Natural killer cell treated with Interleukin-12 subunit alpha and Interleukin-12 subunit beta and Interleukin-15 and Interleukin-18, amount 100 ng/mL, for 72 hours (primary cell): ENCODE measurements around the gene PRAMEF1. TPM values are rescaled to one million over a fixed set of nuclear protein-coding genes. Genes with fewer than 3 reads are reported as not detected.
A peak's percentile ranks its signal among the peaks of the same experiment; 100 is the strongest.
"Not testable (repeated sequence)": the region's sequence is repeated elsewhere in the genome, so short reads cannot be mapped to it uniquely, and the experiment has no call there.

Source experiments
- ATAC-seq, 2 donors: fragments of 150-1000 bp; cut with Tn5 transposase in 1 of 2; sonication (Bioruptor Pico), chemical (Tn5 transposase) in 1 of 2; 2 replicates each; pipeline ENCODE4 v1.10.0; 2021
- DNase-seq: peaks from one replicate; pipeline ENCODE4 v3.0.0; 2022; ENCODE audit warnings: low spot score
- H3K27ac Mint-ChIP-seq, 2 donors: 1 replicate in 1 of 2; 2 replicates in 1 of 2; pipeline ENCODE4 v1.8.0; 2022; ENCODE audit warnings: mixed read lengths in 2 of 2, mild to moderate bottlenecking in 1 of 2, moderate library complexity in 1 of 2
- H3K27me3 Mint-ChIP-seq, 2 donors: 1 replicate in 1 of 2; 2 replicates in 1 of 2; pipeline ENCODE4 v1.8.0; 2022; ENCODE audit warnings: mixed read lengths in 2 of 2
- H3K36me3 Mint-ChIP-seq: one replicate; pipeline ENCODE4 v1.8.0; 2022; ENCODE audit warnings: mixed read lengths
- H3K4me1 Mint-ChIP-seq, 2 donors: 1 replicate in 1 of 2; 2 replicates in 1 of 2; pipeline ENCODE4 v1.8.0; 2022; ENCODE audit warnings: low read depth in 2 of 2, mixed read lengths in 2 of 2, mild to moderate bottlenecking in 1 of 2
- H3K4me3 Mint-ChIP-seq: one replicate; pipeline ENCODE4 v1.8.0; 2022; ENCODE audit warnings: mixed read lengths
- H3K9me3 Mint-ChIP-seq: 2 replicates; pipeline ENCODE4 v1.8.0; 2022; ENCODE audit warnings: mixed read lengths
- total RNA-seq, 2 donors: library from RNA; stranded (reverse); gene quantifications; one replicate each; pipeline ENCODE4 v1.2.3, GENCODE V29; 2022

PRAMEF1 gene
- total RNA-seq, 2 donors from 2014 or later = not detected

- Mint-ChIP-seq H3K27me3 (peaks cover 24 to 40% of the 10 kb centered on the region in 2 donors), H3K27ac (no peak overlapping the region), H3K4me3 (no peak overlapping the region), H3K9me3 (no peaks in the 10 kb centered on the region), H3K36me3 (no peaks in the 10 kb centered on the region), H3K4me1 (no peaks in the 10 kb centered on the region)
- DNase-seq (no peak), ATAC-seq (no peak)
Measured at GRCh38 chr1:12764016-12764415, 27.2 kb upstream of the PRAMEF1 start.

GRCh38 chr1:12769031-12769430, 22.2 kb upstream of the PRAMEF1 start:
- ATAC-seq = no peak

GRCh38 chr1:12769976-12770505, 21.2 kb upstream of the PRAMEF1 start:
- no peaks in the 10 kb centered on the region for H3K9me3 Mint-ChIP-seq
- no peak overlapping the region for H3K27ac Mint-ChIP-seq

More at GRCh38 chr1:12769031-12769430, 22.2 kb upstream of the PRAMEF1 start:
- Mint-ChIP-seq H3K4me1 (no peaks in the 10 kb centered on the region), H3K27me3 (peaks cover 24 to 53% of the 10 kb centered on the region in 2 donors), H3K36me3 (no peaks in the 10 kb centered on the region), H3K27ac (no peak overlapping the region), H3K4me3 (no peak overlapping the region), H3K9me3 (no peaks in the 10 kb centered on the region)
- DNase-seq = no peak

GRCh38 chr1:12770620-12771019, 20.6 kb upstream of the PRAMEF1 start:
- H3K4me3 Mint-ChIP-seq = no peak overlapping the region
- no peak for DNase-seq
- ATAC-seq = no peak
- no peaks in the 10 kb centered on the region for H3K4me1 Mint-ChIP-seq
- peaks cover 21 to 45% of the 10 kb centered on the region in 2 donors for H3K27me3 Mint-ChIP-seq
- H3K36me3 Mint-ChIP-seq = no peaks in the 10 kb centered on the region
- H3K27ac Mint-ChIP-seq = no peak overlapping the region
- H3K9me3 Mint-ChIP-seq = no peaks in the 10 kb centered on the region

More at GRCh38 chr1:12769976-12770505, 21.2 kb upstream of the PRAMEF1 start:
- DNase-seq (no peak), ATAC-seq (no peak)
- H3K4me3 Mint-ChIP-seq = no peak overlapping the region
- H3K4me1 Mint-ChIP-seq = no peaks in the 10 kb centered on the region
- peaks cover 24 to 51% of the 10 kb centered on the region in 2 donors for H3K27me3 Mint-ChIP-seq
- no peaks in the 10 kb centered on the region for H3K36me3 Mint-ChIP-seq

- no peaks in the 10 kb centered on the region for H3K36me3 Mint-ChIP-seq
- no peak overlapping the region for H3K27ac Mint-ChIP-seq
- no peak for ATAC-seq
- no peak overlapping the region for H3K4me3 Mint-ChIP-seq
- DNase-seq = no peak
- no peaks in the 10 kb centered on the region for H3K4me1 Mint-ChIP-seq
- peaks cover 21 to 40% of the 10 kb centered on the region in 2 donors for H3K27me3 Mint-ChIP-seq
- H3K9me3 Mint-ChIP-seq = no peaks in the 10 kb centered on the region
Measured at GRCh38 chr1:12771186-12771585, 20.0 kb upstream of the PRAMEF1 start.

GRCh38 chr1:12772520-12772919, 18.7 kb upstream of the PRAMEF1 start:
- H3K27ac Mint-ChIP-seq = no peak overlapping the region
- H3K4me1 Mint-ChIP-seq = no peaks in the 10 kb centered on the region
- DNase-seq = no peak
- peaks cover 17 to 29% of the 10 kb centered on the region in 2 donors for H3K27me3 Mint-ChIP-seq
- no peak for ATAC-seq
- H3K9me3 Mint-ChIP-seq = no peaks in the 10 kb centered on the region
- no peak overlapping the region for H3K4me3 Mint-ChIP-seq
- no peaks in the 10 kb centered on the region for H3K36me3 Mint-ChIP-seq

GRCh38 chr1:12773438-12773837, 17.8 kb upstream of the PRAMEF1 start, which contains the start of gene PRAMEF12:
PRAMEF12 (plus strand) TSS chr1:12773738; CDS start chr1:12774868, 1,130 bp downstream.
- no peak within 1 kb of the TSS for H3K27ac Mint-ChIP-seq
- H3K27me3 Mint-ChIP-seq = peaks cover 17 to 24% of the 10 kb centered on the region in 2 donors
- no peak for DNase-seq
- H3K4me3 Mint-ChIP-seq = no peak within 1 kb of the TSS
- no peak for ATAC-seq
- no peaks in the 10 kb centered on the region for H3K36me3 Mint-ChIP-seq
- no peaks in the 10 kb centered on the region for H3K4me1 Mint-ChIP-seq
- H3K9me3 Mint-ChIP-seq = no peaks in the 10 kb centered on the region

- H3K4me1 Mint-ChIP-seq = no peaks in the 10 kb centered on the region
- H3K27me3 Mint-ChIP-seq = peaks cover 23 to 28% of the 10 kb centered on the region in 2 donors
- no peak overlapping the region for H3K4me3 Mint-ChIP-seq
- H3K27ac Mint-ChIP-seq = no peak overlapping the region
- no peaks in the 10 kb centered on the region for H3K9me3 Mint-ChIP-seq
- DNase-seq (no peak), ATAC-seq (no peak)
- H3K36me3 Mint-ChIP-seq = no peaks in the 10 kb centered on the region
Measured at GRCh38 chr1:12774801-12775345, 16.3 kb upstream of the PRAMEF1 start.

- H3K9me3 Mint-ChIP-seq = no peaks in the 10 kb centered on the region
Measured at GRCh38 chr1:12775443-12775842, 15.8 kb upstream of the PRAMEF1 start.

GRCh38 chr1:12776801-12777557, 14.2 kb upstream of the PRAMEF1 start:
- Mint-ChIP-seq H3K4me1 (no peaks in the 10 kb centered on the region), H3K36me3 (no peaks in the 10 kb centered on the region), H3K27ac (no peak overlapping the region), H3K4me3 (no peak overlapping the region), H3K27me3 (peaks cover 13 to 14% of the 10 kb centered on the region in 2 donors), H3K9me3 (no peaks in the 10 kb centered on the region)
- ATAC-seq (peak in 1 of 2 donors; percentile 15), DNase-seq (no peak)

More at GRCh38 chr1:12775443-12775842, 15.8 kb upstream of the PRAMEF1 start:
- H3K27me3 Mint-ChIP-seq = peaks cover 18 to 22% of the 10 kb centered on the region in 2 donors
- no peak overlapping the region for H3K27ac Mint-ChIP-seq
- ATAC-seq = no peak
- H3K4me3 Mint-ChIP-seq = no peak overlapping the region
- H3K4me1 Mint-ChIP-seq = no peaks in the 10 kb centered on the region
- DNase-seq = no peak
- H3K36me3 Mint-ChIP-seq = no peaks in the 10 kb centered on the region

GRCh38 chr1:12778061-12778460, 13.1 kb upstream of the PRAMEF1 start:
- ATAC-seq (no peak), DNase-seq (no peak)
- Mint-ChIP-seq H3K9me3 (no peaks in the 10 kb centered on the region), H3K27me3 (peaks cover 11 to 14% of the 10 kb centered on the region in 2 donors), H3K4me1 (no peaks in the 10 kb centered on the region), H3K4me3 (no peak overlapping the region), H3K27ac (no peak overlapping the region), H3K36me3 (peaks cover 2% of the 10 kb centered on the region)

GRCh38 chr1:12778907-12779306, 12.3 kb upstream of the PRAMEF1 start:
- Mint-ChIP-seq H3K9me3 (no peaks in the 10 kb centered on the region), H3K36me3 (peaks cover 7% of the 10 kb centered on the region), H3K27ac (no peak overlapping the region), H3K4me1 (no peaks in the 10 kb centered on the region), H3K4me3 (no peak overlapping the region), H3K27me3 (peaks cover 10 to 18% of the 10 kb centered on the region in 2 donors)
- ATAC-seq (no peak), DNase-seq (no peak)

GRCh38 chr1:12781488-12781887, 9.7 kb upstream of the PRAMEF1 start:
- Mint-ChIP-seq H3K27me3 (peaks cover 10 to 26% of the 10 kb centered on the region in 2 donors), H3K36me3 (peaks cover 18% of the 10 kb centered on the region)
- H3K27ac Mint-ChIP-seq, H3K4me1 Mint-ChIP-seq, ATAC-seq, DNase-seq, H3K4me3 Mint-ChIP-seq, H3K9me3 Mint-ChIP-seq: not testable (repeated sequence)

GRCh38 chr1:12783783-12784182, 7.4 kb upstream of the PRAMEF1 start:
- H3K27me3 Mint-ChIP-seq = peaks cover 6 to 21% of the 10 kb centered on the region in 2 donors
- not testable (repeated sequence) for H3K9me3 Mint-ChIP-seq, DNase-seq, H3K4me1 Mint-ChIP-seq, H3K4me3 Mint-ChIP-seq, ATAC-seq, H3K27ac Mint-ChIP-seq
- peaks cover 18% of the 10 kb centered on the region for H3K36me3 Mint-ChIP-seq
